Measurements from ENCODE around the gene NEUROG1. TPM values are rescaled to one million over a fixed set of nuclear protein-coding genes. Genes with fewer than 3 reads are reported as not detected.

NEUROG1 gene
- total RNA-seq, 1 donor from 2014 or later = not detected

DNA sequence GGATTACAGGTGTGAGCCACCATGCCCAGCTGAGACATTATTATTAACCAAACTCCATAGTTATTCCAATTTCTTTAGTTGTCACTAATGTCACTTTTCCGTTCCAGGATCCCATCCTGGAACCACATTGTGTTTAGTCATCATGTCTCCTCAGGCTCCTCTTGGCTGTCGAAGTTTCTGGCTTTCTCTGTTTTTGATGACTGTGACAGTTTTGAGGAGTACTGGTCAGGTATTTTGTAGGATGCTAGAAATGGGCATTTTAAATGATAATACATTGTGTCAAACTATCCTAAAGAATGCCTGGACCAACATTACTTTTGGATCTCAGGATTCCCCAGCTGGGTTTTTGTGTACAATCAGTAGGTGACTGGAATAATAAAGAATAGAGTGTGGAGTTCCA lies 19.8 kb upstream of the NEUROG1 start:
- no peaks in the 10 kb centered on the region for H3K9me3 Mint-ChIP-seq (ENCODE audit: low read depth)
- peaks cover 59% of the 10 kb centered on the region for H3K27me3 Mint-ChIP-seq
- no peaks in the 10 kb centered on the region for H3K36me3 Mint-ChIP-seq (ENCODE audit: insufficient read depth)
- H3K4me3 Mint-ChIP-seq (ENCODE audit: low read depth) = no peak overlapping the region
- TF ChIP-seq CTCF (IDR thresholded peaks at IDR 0.05; ENCODE audit: unreplicated experiment) = no peak
- no peak for DNase-seq (ENCODE audit: low spot score, unreplicated experiment)
- H3K4me1 Mint-ChIP-seq (ENCODE audit: low read depth) = peaks cover 1% of the 10 kb centered on the region
- no peak overlapping the region for H3K27ac Mint-ChIP-seq

GRCh38 chr5:135553688-135554462 lies 18.1 kb upstream of the NEUROG1 start:
- H3K4me3 Mint-ChIP-seq (ENCODE audit: low read depth) = no peak overlapping the region
- peaks cover 1% of the 10 kb centered on the region for H3K4me1 Mint-ChIP-seq (ENCODE audit: low read depth)
- TF ChIP-seq CTCF (IDR thresholded peaks at IDR 0.05; ENCODE audit: unreplicated experiment) = peak; percentile 48
- no peaks in the 10 kb centered on the region for H3K9me3 Mint-ChIP-seq (ENCODE audit: low read depth)
- H3K27me3 Mint-ChIP-seq = peaks cover 63% of the 10 kb centered on the region
- no peak for DNase-seq (ENCODE audit: low spot score, unreplicated experiment)
- H3K36me3 Mint-ChIP-seq (ENCODE audit: insufficient read depth) = no peaks in the 10 kb centered on the region
- no peak overlapping the region for H3K27ac Mint-ChIP-seq

- no peak overlapping the region for H3K27ac Mint-ChIP-seq
- H3K36me3 Mint-ChIP-seq (ENCODE audit: insufficient read depth) = no peaks in the 10 kb centered on the region
- peak; percentile 67 for DNase-seq (ENCODE audit: low spot score, unreplicated experiment)
- H3K4me1 Mint-ChIP-seq (ENCODE audit: low read depth) = peaks cover 1% of the 10 kb centered on the region
- H3K27me3 Mint-ChIP-seq = peaks cover 66% of the 10 kb centered on the region
- no peaks in the 10 kb centered on the region for H3K9me3 Mint-ChIP-seq (ENCODE audit: low read depth)
- peak; percentile 95 for TF ChIP-seq CTCF (IDR thresholded peaks at IDR 0.05; ENCODE audit: unreplicated experiment)
- H3K4me3 Mint-ChIP-seq (ENCODE audit: low read depth) = no peak overlapping the region
Measured at GRCh38 chr5:135551593-135552447, 16.1 kb upstream of the NEUROG1 start.

DNA sequence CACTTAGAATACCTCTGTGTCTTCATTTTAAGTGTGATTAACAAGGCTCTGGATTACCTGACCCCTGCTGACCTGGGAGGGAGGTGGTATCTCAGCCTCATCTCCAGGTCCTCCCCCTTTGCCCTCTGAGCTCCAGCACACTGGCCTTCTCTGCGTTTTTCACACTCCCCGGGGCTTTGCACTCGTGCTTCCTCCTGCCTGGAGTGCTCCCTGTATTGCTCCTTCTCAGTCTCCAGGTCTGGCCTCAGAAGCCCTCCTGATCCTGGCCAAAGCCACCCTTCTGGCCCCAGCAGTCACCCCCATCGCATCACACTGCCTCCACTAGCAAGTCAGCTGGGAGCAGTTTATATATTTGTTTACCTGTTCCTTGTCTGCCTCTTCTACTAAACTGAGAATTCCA lies 13.6 kb upstream of the NEUROG1 start:
- Mint-ChIP-seq H3K36me3 (ENCODE audit: insufficient read depth) (no peaks in the 10 kb centered on the region), H3K9me3 (ENCODE audit: low read depth) (no peaks in the 10 kb centered on the region), H3K27me3 (peaks cover 76% of the 10 kb centered on the region), H3K4me1 (ENCODE audit: low read depth) (peaks cover 1% of the 10 kb centered on the region), H3K27ac (no peak overlapping the region), H3K4me3 (ENCODE audit: low read depth) (no peak overlapping the region)
- TF ChIP-seq CTCF (IDR thresholded peaks at IDR 0.05; ENCODE audit: unreplicated experiment) = no peak
- DNase-seq (ENCODE audit: low spot score, unreplicated experiment) = no peak

DNA sequence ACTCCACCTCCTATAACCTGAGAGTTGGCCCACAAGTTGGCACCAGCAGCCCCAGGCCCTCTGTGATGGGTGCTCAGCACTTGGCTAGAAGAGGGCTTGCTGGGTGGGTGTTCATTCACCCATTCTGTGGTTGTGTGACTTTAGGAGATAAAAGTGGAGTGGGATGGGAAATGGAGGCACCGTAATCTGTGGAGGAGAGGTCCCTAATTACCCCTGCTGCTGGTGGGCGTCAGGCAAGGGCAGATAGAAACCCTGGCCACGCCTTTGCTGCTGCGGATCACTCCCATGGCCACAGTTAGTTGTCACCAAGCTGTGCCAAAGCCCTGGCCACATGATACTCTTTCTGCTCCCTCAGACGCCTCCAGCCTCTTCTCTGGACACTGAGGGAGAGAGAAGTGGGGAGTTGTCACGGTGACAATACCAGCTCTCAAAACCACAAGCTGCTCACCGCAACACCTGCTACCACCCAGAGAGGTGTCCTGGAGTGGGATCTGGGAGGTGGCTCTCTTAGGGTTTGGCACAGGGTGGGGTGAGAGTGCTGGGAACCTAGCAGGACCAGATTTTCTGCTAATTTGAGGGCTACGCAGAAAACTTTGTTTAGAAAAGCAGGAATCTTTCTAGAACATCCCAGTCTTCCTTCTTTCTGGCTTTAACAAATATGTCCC lies 12.0 kb upstream of the NEUROG1 start:
- Mint-ChIP-seq H3K9me3 (ENCODE audit: low read depth) (no peaks in the 10 kb centered on the region), H3K4me1 (ENCODE audit: low read depth) (peaks cover 5% of the 10 kb centered on the region), H3K36me3 (ENCODE audit: insufficient read depth) (no peaks in the 10 kb centered on the region), H3K27ac (no peak overlapping the region), H3K4me3 (ENCODE audit: low read depth) (no peak overlapping the region), H3K27me3 (peaks cover 85% of the 10 kb centered on the region)
- no peak for TF ChIP-seq CTCF (IDR thresholded peaks at IDR 0.05; ENCODE audit: unreplicated experiment)
- DNase-seq (ENCODE audit: low spot score, unreplicated experiment) = no peak
